Measurements from ENCODE around the gene TMEM163. TPM values are rescaled to one million over a fixed set of nuclear protein-coding genes. Genes with fewer than 3 reads are reported as not detected.

Gene TMEM163
- polyA plus RNA-seq, 3 donors: 1.7 to 2.3 (median 1.8) TPM

- DNase-seq (ENCODE audit: extremely low read depth in 1 of 11, low read depth in 9 of 11, low spot score in 4 of 11): no peak
Observed at GRCh38 chr2:134413430-134413829, 305.4 kb downstream of the TMEM163 start.

- no peak for DNase-seq (ENCODE audit: extremely low read depth in 1 of 11, low read depth in 9 of 11, low spot score in 4 of 11)
Observed at GRCh38 chr2:134412639-134412999, 306.2 kb downstream of the TMEM163 start.

GRCh38 chr2:134411828-134412638 lies 306.8 kb downstream of the TMEM163 start:
- peak; percentile 56 to 79 (median 67) for DNase-seq (ENCODE audit: extremely low read depth in 1 of 11, low read depth in 9 of 11, low spot score in 4 of 11)

GRCh38 chr2:134411279-134411827 lies 307.4 kb downstream of the TMEM163 start:
- DNase-seq (ENCODE audit: extremely low read depth in 1 of 11, low read depth in 9 of 11, low spot score in 4 of 11): no peak

- no peak for DNase-seq (ENCODE audit: extremely low read depth in 1 of 11, low read depth in 9 of 11, low spot score in 4 of 11)
Observed at GRCh38 chr2:134410831-134411231, 308.0 kb downstream of the TMEM163 start.

GRCh38 chr2:134410006-134410405 lies 308.8 kb downstream of the TMEM163 start:
- DNase-seq (ENCODE audit: extremely low read depth in 1 of 11, low read depth in 9 of 11, low spot score in 4 of 11): no peak

- no peak for DNase-seq (ENCODE audit: extremely low read depth in 1 of 11, low read depth in 9 of 11, low spot score in 4 of 11)
Observed at GRCh38 chr2:134408791-134409190, 310.0 kb downstream of the TMEM163 start.

GRCh38 chr2:134408386-134408785 lies 310.4 kb downstream of the TMEM163 start:
- DNase-seq (ENCODE audit: extremely low read depth in 1 of 11, low read depth in 9 of 11, low spot score in 4 of 11): no peak

- no peak for DNase-seq (ENCODE audit: extremely low read depth in 1 of 11, low read depth in 9 of 11, low spot score in 4 of 11)
Observed at GRCh38 chr2:134407154-134407890, 311.5 kb downstream of the TMEM163 start.

GRCh38 chr2:134406736-134407135 lies 312.1 kb downstream of the TMEM163 start:
- DNase-seq (ENCODE audit: extremely low read depth in 1 of 11, low read depth in 9 of 11, low spot score in 4 of 11): no peak

GRCh38 chr2:134406311-134406710 lies 312.5 kb downstream of the TMEM163 start:
- no peak for DNase-seq (ENCODE audit: extremely low read depth in 1 of 11, low read depth in 9 of 11, low spot score in 4 of 11)

Other genes with a start within 250 kb of the TMEM163 start
- 10 to 100 TPM; 32.6 to 43.0 (median 42.5) TPM for gene ACMSD, start 119.6 kb upstream of the TMEM163 start, polyA plus RNA-seq (ENCODE audit: insufficient read length in 3 of 3)
- gene CCNT2, start 199.8 kb upstream of the TMEM163 start, polyA plus RNA-seq (ENCODE audit: insufficient read length in 3 of 3): 10 to 100 TPM; 51.2 to 72.6 (median 59.2) TPM

Measured in renal cortex interstitium (tissue), 11 donors.